ENCODE measurements around the gene FAM174C. TPM values are rescaled to one million over a fixed set of nuclear protein-coding genes. Genes with fewer than 3 reads are reported as not detected.

FAM174C gene
- 57.6 TPM for total RNA-seq

DNA sequence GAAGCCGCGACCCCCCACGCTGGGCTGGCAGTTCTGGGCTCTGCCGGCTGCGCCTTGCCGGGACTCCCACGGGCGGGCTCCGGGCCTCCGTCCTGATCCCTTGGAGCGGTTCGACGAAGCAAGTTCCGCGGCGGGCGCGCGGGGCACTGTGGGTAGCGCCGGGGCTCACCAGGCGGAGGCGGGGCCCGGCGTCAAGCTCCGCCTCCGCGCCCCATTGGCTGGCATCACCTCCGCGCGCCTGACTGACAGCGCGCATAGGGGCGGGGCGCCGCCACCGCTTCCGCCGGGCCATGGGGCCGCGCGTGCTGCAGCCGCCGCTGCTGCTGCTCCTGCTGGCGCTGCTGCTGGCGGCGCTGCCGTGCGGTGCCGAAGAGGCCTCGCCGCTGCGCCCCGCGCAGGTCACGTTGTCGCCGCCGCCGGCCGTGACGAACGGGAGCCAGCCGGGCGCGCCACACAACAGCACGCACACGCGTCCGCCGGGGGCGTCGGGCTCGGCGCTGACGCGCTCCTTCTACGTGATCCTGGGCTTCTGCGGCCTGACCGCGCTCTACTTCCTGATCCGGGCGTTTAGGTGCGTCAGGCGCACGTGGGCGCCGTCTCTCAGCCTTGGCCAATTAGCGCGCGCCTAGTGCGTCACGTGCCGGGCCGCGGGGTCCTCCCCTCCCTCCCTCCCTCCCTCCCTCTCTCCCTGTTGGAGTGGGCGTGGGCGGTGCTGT lies at the start of gene FAM174C:
FAM174C (plus strand) TSS at position 271 of the 716 bp plus-strand sequence; CDS start at position 291, 20 bp downstream.
- peak; percentile 97 for DNase-seq (ENCODE audit: low spot score)

DNA sequence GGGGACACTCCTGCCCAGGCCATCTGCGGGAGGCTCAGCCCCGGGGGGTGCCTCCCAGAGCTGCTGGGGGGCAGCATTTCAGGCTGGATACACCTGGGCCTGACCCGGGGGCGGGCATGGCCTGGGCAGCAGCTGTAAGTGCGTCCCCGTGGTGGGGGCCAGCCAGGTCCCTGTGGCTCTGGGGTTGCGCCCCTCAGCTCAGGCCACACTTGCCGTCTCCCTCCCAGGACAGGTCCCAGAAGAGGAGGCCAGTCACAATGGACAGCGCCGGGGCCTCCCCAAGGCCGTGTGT lies 49.2 kb upstream of the FAM174C start:
- no peak for DNase-seq (ENCODE audit: low spot score)

DNA sequence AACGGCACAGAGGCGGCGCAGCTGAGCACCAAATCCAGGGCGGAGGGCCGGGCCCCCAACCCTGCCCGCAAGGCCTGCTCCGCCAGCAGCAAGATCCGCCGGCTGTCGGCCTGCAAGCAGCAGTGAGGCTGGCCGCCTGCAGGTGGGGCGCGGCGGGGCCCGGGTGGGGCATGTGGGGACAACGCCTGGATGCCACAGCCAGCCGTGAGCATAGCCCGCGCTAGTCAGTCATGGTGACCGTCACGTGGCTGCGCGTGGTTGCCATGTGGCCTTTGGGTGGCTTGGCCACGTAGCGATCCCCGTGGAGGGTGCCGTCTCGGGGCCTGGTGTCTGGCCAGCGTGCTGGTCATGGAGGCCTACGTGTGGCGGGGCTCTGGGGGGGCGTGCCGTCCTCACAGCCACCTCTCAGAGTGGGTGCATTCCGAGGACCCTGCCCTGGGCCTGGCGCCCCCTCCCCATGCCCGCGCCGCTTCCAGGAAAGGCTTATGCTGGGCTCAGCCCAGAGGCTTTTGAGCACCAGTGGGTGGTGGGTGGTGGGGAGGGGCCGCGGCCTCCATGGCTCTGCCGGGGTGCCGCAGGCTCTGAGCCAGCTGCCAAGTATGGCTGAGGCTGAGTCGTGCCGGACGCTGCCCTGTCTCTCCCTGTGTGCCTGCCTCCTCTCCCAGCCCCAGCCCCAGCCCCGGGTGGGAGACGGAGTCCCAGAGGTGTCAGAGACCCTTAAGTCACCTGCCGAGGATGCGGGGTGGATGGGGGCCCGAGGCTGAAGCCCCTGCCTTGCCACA lies 48.6 kb upstream of the FAM174C start:
- no peak for DNase-seq (ENCODE audit: low spot score)

DNA sequence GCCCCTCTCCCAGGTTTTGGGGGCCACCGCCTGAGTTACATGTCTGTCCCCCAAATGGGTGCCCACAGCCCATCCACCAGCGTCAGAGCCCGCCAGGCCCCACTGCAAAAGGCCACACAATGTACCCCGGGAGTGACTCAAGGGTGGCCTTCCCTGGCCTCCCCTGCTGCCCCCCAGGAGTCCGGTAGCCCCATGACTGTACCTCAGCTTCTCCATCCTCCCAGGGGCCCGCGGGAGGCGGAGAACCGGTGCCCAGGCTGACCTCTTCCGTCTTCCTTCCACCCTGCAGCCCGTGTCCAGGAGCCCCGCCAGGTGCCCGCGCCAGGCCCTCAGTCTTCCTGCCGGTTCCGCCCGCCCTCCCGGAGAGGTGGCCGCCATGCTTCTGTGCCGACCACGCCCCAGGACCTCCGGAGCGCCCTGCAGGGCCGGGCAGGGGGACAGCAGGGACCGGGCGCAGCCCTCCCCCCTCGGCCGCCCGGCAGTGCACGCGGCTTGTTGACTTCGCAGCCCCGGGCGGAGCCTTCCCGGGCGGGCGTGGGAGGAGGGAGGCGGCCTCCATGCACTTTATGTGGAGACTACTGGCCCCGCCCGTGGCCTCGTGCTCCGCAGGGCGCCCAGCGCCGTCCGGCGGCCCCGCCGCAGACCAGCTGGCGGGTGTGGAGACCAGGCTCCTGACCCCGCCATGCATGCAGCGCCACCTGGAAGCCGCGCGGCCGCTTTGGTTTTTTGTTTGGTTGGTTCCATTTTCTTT lies 47.9 kb upstream of the FAM174C start:
- no peak for DNase-seq (ENCODE audit: low spot score)

DNA sequence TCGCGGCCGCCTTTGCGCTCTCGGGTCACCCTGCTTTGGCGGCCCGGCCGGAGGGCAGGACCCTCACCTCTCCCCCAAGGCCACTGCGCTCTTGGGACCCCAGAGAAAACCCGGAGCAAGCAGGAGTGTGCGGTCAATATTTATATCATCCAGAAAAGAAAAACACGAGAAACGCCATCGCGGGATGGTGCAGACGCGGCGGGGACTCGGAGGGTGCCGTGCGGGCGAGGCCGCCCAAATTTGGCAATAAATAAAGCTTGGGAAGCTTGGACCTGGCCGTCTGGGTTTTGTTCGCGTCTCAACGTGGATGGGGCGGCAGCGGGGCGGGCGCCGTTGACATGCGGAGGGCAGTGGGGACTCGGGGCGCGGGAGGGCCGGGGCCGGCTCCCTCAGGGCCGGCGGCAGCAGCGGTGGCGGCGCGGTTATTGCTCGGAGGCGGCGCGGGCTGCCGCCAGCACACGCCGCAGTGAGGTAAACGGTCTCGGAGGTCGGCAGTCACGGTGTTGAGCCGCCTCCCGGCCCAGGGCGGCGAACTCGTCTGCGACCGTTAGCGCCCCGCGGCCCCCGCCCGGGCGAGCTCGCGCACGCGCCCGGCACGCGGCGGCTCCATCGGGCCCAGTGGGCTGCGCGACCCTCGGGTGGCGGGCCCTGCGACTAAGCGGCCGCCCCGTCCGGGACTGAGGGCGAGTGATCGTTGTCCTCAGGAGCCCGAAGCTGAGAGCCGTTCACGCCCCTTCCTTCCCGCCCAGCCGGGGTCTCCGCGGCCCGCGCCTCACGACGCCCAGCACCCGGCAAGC lies 47.0 kb upstream of the FAM174C start:
- DNase-seq (ENCODE audit: low spot score), result no peak

DNA sequence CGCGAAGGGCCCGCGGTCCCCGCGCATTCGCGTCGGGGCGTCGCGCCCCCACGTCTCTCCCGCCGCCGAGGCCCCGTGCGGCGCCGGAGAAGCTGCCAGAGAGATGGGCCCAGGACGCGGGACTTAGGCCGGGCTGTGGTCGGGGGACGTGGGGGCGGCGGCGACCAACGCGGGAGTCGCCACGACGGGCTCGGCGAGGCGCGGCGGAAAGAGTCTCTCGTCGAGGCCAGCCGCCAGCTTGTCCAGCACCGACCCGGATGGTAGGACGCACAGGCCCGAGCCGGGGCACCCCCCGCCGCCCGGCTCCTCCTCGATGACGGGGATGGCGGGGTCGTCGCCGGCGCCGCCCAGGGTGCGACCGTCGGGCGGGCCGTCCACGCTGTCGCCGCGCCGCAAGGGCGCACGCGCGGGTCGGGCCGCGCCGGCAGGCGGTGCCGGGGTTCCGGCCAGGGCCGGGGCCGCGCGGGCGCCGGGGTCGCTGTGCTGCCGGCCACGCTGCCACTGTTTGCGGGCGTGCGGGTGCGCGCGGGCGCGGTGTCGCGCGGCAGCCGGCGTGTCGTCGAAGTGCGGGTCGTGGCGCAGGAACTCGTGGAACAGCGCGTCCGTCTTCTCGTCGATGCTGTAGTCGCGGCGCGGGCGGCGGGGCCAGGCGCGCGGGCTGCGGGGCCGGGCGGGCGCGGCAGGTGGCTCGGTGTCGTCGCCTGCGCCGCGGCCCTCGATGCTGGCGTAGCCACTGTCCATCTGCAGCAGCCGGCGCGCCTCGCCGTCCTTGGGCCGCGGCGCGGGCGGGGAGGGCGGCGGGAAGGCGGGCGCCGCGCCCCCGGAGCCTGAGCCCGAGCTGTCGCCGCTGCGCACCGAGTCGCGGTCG lies 46.0 kb upstream of the FAM174C start:
- no peak for DNase-seq (ENCODE audit: low spot score)

DNA sequence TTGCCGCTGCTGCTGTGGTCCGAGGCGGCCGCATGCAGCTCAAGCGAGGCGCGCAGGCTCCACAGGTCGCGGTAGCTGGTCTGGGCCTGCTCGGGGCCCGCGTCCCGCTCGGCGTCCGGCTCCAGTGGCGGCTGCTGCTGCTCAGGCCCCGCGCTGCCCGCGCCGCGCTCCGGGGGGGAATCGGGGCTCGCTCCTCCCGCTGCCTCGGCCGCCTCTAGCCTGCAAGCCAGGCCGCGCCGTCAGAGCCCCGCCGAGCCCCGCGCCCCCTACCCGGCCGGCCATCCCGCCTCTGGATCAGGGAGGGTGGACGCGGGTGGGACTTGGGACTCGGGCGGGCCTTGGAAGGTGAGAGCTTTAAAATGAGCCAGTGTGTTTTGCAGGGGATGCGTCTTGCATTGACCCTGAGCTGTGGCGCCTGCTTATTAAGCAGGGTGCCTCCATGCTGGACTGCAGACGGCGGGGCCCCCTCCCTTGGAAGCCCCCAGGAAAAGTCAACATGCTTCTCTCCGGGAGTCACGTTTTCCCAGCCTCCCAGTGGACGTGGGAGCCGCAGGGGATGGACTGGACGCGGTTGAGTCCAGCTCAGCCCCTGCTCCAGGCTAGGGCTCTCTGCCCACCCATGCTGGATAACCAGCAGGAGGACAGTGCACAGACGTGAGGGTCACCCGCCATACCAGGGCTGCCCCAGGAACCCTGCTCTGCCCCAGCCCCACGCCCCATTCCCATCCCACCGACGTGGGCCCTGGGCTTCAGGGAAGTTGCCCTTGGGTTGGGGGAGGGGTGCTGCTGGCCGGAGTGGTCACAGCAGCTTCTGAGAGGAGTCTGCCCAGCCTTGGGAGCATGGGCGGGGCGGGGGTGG lies 45.2 kb upstream of the FAM174C start:
- no peak for DNase-seq (ENCODE audit: low spot score)

DNA sequence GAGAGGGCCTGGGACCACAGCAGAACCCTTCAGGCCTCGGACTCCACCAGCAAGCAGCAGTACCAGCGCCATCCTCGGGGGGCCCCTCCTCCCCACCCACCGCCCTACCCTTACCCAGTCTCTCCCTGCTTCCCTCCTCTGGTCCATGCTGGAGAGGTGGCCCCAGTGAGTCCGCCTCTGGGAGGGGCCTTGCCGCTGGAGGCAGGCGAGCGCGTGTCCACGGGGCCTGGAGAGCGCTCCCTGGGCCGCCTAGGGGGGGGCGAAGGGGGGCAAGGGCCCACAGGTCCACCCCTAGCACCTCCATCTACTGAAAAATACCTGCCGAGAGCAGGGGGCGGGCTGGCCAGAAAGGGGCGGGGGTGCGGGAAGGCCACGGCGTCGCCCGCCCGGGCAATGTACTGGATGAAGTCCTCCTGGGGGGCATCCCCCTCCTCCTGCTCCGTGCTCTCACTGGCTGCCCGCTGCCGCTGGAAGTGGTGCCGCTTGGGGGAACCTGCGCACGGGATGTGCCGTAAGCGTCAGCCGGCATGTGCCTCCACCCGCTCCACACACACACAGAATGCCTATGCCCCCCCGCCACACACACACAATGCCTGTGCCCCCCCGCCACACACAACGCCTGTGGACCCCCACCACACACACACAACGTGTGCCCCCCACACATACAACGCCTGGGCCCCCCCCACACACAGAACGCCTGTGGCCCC lies 44.4 kb upstream of the FAM174C start:
- no peak for DNase-seq (ENCODE audit: low spot score)

DNA sequence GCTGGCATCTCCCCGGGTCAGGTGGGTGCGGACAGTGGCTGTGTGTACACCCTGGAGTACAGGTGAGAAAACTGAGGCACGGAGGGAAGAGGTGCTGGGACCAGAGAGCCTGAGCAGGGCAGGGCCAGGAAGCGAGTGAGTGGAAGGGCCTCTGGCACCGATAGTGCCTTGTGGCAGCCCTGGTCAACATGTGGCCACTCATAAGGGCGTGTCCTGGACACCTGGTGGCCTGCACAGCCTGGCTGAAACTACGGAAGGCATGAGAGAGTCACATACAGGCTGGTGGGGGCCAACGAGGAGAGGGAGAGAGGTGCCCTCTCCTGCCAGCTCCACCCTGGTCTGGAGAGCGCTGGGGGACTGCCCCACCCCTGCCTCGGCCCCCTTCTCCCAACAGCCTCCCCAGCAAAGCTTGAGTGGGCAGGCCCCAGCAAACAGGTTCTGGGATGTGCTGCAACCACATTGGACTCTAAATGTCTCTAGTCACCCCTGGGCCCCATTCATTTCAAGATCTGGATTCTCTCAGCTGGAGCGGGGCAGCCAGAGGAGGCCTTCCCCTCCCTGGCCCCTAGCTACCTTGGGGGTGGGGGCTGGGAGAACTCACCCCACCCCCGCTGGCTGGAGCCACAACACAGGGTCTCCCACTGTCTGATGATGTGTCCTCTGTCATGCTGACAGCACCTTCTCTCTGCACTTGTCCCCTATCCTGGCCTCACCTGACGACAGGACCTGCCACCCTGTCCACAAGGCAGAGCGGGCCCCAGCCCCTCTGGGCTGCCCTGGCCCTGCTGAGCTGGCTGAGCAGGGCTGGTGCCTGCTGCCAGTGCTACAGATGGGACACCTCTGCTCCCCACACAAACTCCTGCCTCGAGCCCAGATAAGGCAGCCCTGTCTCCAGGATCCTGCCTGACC lies 43.3 kb upstream of the FAM174C start:
- DNase-seq (ENCODE audit: low spot score), result no peak

DNA sequence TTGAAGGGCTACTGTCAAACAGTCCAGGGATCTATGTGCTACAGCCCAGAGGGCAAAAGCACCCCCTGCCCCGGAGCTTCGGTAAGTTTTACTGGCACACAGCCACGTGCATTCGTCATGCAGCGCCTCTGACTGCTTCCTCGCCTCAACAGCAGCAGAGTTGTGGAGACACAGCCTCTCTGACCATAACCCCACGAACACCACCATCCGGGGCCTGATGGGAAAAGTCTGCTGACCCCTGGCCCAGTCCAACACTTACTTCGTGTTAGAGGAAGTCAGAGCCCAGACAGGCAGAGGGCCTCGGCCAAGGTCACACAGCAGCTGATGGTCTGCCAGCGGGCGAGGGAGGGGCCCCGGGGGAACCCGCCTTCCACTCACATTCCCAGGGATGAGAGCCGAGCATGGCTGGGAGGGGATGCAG lies 42.7 kb upstream of the FAM174C start:
- no peak for DNase-seq (ENCODE audit: low spot score)

DNA sequence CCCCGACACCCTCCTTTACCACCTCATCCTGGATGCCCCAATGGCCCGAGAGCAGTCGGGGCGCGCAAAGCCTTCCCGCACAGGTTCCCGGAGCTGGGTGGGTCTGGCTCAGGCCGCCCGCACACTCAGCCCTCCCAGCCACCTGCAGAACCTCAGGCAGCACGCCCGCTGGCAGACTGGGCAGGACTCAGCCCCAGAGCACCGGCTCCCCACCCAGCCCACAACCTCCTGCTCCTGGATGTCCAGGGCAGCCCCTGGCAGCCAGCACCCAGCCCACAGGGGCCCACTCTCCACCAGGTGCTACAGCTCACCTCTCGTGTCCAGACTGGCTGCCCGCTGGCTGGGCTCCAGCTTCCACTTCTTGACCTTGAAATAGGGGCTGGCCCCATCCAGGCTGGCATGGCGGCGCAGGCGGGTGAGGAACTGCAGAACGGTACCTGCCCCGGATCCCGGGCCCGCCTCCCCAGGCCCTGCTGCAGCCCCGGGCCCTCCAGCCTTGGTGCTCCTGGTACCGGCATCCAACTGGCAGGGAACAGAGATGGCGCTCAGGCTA lies 42.1 kb upstream of the FAM174C start:
- no peak for DNase-seq (ENCODE audit: low spot score)

DNA sequence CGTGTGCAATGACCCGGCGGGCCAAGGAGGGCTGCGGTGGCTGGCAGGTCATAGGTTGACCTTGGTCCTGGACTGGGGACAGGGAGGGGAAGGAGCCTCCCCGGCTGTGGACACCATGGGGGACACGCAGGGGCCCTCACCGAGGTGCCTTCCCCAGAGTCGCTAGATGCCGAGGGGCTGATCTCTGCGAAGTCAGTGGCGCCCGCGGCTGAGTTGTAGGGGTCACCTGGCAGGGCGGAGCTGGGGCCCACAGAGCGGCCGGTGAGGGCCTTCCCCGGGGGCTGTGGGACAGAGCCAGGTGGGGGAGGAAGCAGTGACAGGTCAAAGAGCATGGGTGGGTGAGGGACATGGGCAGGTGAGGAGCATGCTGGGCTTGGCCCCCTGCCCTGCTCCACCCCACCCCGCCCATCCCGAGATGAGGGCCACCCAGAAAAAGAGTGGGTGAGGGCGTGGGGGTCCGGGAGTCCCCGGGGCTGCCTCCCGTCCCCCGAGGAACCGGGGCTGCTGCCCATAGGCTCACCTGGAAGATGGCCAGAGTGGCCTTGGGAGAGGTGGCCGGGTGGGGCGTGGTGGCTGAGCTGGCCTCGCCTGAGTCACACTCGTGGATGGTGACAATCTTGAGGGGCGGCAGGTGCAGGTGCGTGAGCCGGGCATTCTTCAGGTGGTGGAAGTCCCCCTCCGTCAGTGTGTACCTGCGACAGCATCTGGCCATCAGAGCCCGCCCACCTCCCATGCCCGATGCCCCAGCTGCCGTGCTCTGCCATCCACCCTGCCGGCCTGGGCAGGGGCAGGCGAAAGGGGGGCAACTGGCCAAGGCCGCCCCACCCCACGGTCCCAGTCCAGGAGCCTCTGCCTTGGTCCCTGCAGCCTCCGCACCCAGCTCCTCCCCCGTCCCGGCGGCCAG lies 41.0 kb upstream of the FAM174C start:
- no peak for DNase-seq (ENCODE audit: low spot score)

DNA sequence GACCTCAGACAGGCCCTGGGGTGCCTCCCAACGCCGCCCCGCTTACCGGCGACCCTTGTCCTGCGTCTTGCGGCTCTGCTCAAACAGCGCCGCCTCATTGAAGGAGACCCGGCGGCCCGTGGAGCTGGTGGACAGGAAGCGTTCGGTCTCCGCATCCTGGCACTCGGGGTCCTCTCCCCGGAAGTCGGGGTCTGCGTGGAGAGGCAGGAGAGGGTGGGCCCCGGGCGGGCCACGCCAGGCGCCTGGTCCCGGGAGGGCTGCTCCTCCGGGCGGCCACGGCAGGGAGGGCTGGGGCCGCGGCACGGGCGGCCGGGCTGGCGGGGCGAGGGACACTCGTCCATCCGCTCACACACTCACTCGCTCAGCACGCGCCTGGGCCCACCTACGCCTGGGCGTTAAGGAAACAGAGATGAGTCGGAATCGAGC lies 40.4 kb upstream of the FAM174C start:
- no peak for DNase-seq (ENCODE audit: low spot score)

DNA sequence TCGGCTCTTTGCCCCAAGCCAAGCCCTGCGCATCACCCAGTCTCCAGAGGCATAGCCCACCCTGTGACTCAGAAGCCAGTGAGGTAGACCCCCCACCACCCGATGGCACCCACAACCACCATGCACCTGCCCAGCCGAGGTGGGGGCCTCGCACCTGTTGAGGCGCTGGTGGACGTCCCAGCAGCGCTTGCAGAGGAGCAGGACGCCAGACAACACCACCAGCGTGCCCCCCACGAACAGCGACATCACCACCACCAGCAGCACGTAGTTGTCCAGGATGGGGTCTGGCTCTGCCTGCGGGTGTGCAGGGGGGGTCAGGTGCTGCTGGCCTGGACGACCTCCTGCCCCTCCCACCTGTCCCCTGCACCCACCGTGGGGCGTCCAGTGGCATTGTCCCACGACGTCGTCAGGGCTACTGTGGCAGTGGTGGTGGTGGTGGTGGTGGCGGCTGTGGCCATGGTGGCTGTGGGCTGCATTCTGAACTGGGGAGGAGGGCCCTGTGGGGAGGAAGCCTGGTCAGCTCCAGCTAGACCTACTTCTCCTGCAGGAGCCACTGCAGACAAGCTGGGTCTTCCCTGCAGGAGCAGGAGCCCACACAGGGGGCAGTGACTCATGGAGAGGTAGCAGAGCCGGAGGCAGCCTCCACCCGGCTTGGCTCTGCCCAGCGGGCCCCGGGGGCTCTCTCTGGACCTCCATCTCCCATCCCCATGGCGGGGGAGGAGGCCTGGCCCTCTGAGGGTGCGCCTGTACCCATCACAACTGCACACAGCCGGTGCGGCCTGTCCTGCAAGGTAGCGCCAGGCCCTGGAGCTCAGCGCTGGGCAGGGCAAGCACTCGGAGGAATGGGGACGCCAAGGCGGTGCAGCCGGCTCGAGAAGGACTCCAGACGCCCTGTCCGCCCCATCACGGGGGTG lies 39.4 kb upstream of the FAM174C start:
- no peak for DNase-seq (ENCODE audit: low spot score)

DNA sequence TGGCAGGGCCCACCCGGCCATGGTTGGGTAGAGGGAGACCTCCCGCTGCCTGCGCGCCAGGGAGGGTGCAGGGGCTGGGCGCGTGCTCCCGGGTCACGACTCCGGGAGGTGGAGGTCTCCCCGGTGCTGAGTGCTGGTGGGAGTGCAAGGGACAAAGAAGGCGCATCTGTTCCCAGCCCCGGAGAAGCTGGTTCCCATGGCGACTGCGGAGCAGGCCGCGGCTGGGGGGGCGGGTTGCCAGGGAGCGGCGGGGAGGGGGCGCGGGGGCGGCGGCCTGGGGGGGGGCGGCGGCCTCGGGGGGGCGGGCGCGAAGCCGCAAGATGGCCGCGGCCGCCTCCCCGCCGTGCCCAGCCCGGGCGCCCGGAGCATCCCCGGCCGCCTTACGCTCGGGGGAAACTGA lies 38.8 kb upstream of the FAM174C start:
- no peak for DNase-seq (ENCODE audit: low spot score)

Data from mucosa of gallbladder (tissue), 1 donor.